Trophoblast cell (in vitro differentiated cells and primary cell): ENCODE measurements around the gene CTIF.

Experiments
- DNase-seq, 2 donors: peaks; one replicate each; pipeline ENCODE4 v3.0.0-alpha.2; 2016
- H2AFZ ChIP-seq: 2 replicates; pipeline ENCODE4 v1.6.1; 2013; ENCODE audit warnings: low read length, moderate library complexity, mild to moderate bottlenecking; ENCODE audit not compliant: insufficient read depth, poor library complexity
- H2AK5ac ChIP-seq: 2 replicates; pipeline ENCODE4 v1.6.1; 2013; ENCODE audit warnings: mild to moderate bottlenecking, low read length
- H2BK120ac ChIP-seq: 2 replicates; pipeline ENCODE4 v1.6.1; 2013; ENCODE audit warnings: low read length, mild to moderate bottlenecking, moderate library complexity; ENCODE audit not compliant: insufficient read depth, poor library complexity
- H2BK12ac ChIP-seq: 2 replicates; pipeline ENCODE4 v1.6.1; 2013; ENCODE audit warnings: mild to moderate bottlenecking, low read length, moderate library complexity
- H2BK5ac ChIP-seq: 2 replicates; pipeline ENCODE4 v1.6.1; 2013; ENCODE audit warnings: low read length, low read depth, moderate library complexity, mild to moderate bottlenecking; ENCODE audit not compliant: poor library complexity
- H3K14ac ChIP-seq: 2 replicates; pipeline ENCODE4 v1.6.1; 2013; ENCODE audit warnings: mild to moderate bottlenecking, low read length
- H3K18ac ChIP-seq: 2 replicates; pipeline ENCODE4 v1.6.1; 2013; ENCODE audit warnings: mild to moderate bottlenecking, low read length
- H3K23ac ChIP-seq: 2 replicates; pipeline ENCODE4 v1.6.1; 2013; ENCODE audit warnings: low read length
- H3K27ac ChIP-seq: 2 replicates; pipeline ENCODE4 v1.5.1; 2013; ENCODE audit warnings: low read depth, mild to moderate bottlenecking, inconsistent platforms, low read length, moderate library complexity
- H3K27me3 ChIP-seq: 2 replicates; pipeline ENCODE4 v1.6.1; 2013; ENCODE audit warnings: inconsistent platforms, mild to moderate bottlenecking, low read length, moderate library complexity; ENCODE audit not compliant: insufficient read depth
- H3K36me3 ChIP-seq, 2 experiments: 1 replicate in 1 of 2; 2 replicates in 1 of 2; pipeline ENCODE4 v1.6.1; 2013; ENCODE audit warnings: low read length in 2 of 2, mild to moderate bottlenecking in 2 of 2, moderate library complexity in 1 of 2; ENCODE audit not compliant: insufficient read depth in 2 of 2, control insufficient read depth in 1 of 2
- H3K4ac ChIP-seq: 2 replicates; pipeline ENCODE4 v1.6.1; 2013; ENCODE audit warnings: low read depth, mild to moderate bottlenecking, low read length, moderate library complexity
- H3K4me1 ChIP-seq, 2 experiments: 1 replicate in 1 of 2; 2 replicates in 1 of 2; pipeline ENCODE4 v1.6.1; 2013; ENCODE audit warnings: low read length in 2 of 2, mild to moderate bottlenecking in 2 of 2, moderate library complexity in 1 of 2; ENCODE audit not compliant: insufficient read depth in 2 of 2, control insufficient read depth in 1 of 2
- H3K4me2 ChIP-seq: 2 replicates; pipeline ENCODE4 v1.6.1; 2013; ENCODE audit warnings: inconsistent platforms, mild to moderate bottlenecking, low read length, moderate library complexity
- H3K4me3 ChIP-seq: 2 replicates; pipeline ENCODE4 v1.5.1; 2013; ENCODE audit warnings: mild to moderate bottlenecking, low read depth, low read length, inconsistent platforms
- H3K79me1 ChIP-seq: one replicate; pipeline ENCODE4 v1.6.1; 2013; ENCODE audit warnings: low read length
- H3K79me2 ChIP-seq: 2 replicates; pipeline ENCODE4 v1.6.1; 2013; ENCODE audit warnings: low read length, mild to moderate bottlenecking; ENCODE audit not compliant: control insufficient read depth, insufficient read depth, poor library complexity
- H3K9ac ChIP-seq: 2 replicates; pipeline ENCODE4 v1.6.1; 2013; ENCODE audit warnings: mild to moderate bottlenecking, low read length
- H3K9me3 ChIP-seq: 2 replicates; pipeline ENCODE4 v1.6.1; 2013; ENCODE audit warnings: low read depth, mild to moderate bottlenecking, control low read depth, inconsistent platforms, low read length; ENCODE audit not compliant: insufficient read depth
- H4K12ac ChIP-seq: 2 replicates; pipeline ENCODE4 v1.6.1; 2013; ENCODE audit warnings: low read depth, mild to moderate bottlenecking, low read length, moderate library complexity
- H4K8ac ChIP-seq: 2 replicates; pipeline ENCODE4 v1.6.1; 2013; ENCODE audit warnings: low read depth, mild to moderate bottlenecking, low read length, moderate library complexity
- H4K91ac ChIP-seq: one replicate; pipeline ENCODE4 v1.6.1; 2013; ENCODE audit warnings: low read depth, mild to moderate bottlenecking, low read length, moderate library complexity
- WGBS: extraction: QIAGEN DNeasy Blood & Tissue Kit; methylation state at CpG from one replicate; pipeline ENCODE4 v1.1.7; 2013; ENCODE audit warnings: missing lambda C conversion rate; ENCODE audit not compliant: insufficient read length, insufficient coverage; ENCODE audit errors: extremely low coverage; 5-methylcytosine and 5-hydroxymethylcytosine counted together

Gene CTIF

DNA sequence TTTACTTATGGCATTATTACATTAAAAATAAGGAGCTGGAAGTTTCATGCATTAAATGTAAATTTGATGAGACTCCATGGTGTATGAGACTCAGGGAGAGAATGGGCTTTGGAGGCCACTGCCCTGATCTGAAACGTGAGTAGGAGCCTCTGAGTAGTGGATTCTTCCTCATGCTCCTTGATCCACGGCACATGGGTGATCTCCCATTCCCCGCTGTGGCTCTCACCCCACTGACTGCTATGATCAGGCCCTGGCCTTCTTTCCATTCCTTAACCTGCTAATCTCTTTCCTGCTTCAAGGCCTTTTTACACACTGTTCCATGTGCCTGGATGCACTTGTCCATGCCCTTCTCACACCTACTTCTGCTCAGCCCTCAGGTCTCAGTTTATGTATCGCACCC is 343.5 kb downstream of the CTIF start:
- H3K27ac ChIP-seq: no peak overlapping the region
- peak overlapping the region; percentile 26 for H4K91ac ChIP-seq
- no peak overlapping the region for H4K12ac ChIP-seq
- no peak overlapping the region for H3K9ac ChIP-seq
- H2BK120ac ChIP-seq: peak overlapping the region; percentile 77
- peaks cover 42% of the 10 kb centered on the region for H3K79me1 ChIP-seq
- H2AFZ ChIP-seq: no peak overlapping the region
- H2BK12ac ChIP-seq: peak overlapping the region; percentile 78
- no CpG with 5 or more reads among the region's 4 CpGs for WGBS
- no peak overlapping the region for H3K4ac ChIP-seq
- H3K27me3 ChIP-seq: no peaks in the 10 kb centered on the region
- no peak overlapping the region for H3K4me3 ChIP-seq
- peaks cover 28 to 31% of the 10 kb centered on the region in 2 experiments for H3K4me1 ChIP-seq
- peak overlapping the region; percentile 80 for H2AK5ac ChIP-seq
- H4K8ac ChIP-seq: no peak overlapping the region
- H3K14ac ChIP-seq: no peak overlapping the region
- peaks cover 0 to 2% of the 10 kb centered on the region in 2 experiments for H3K36me3 ChIP-seq
- DNase-seq: no peak
- H3K4me2 ChIP-seq: no peak overlapping the region
- no peak overlapping the region for H3K23ac ChIP-seq
- no peak overlapping the region for H2BK5ac ChIP-seq
- peaks cover 15% of the 10 kb centered on the region for H3K79me2 ChIP-seq
- H3K18ac ChIP-seq: peak overlapping the region; percentile 67
- H3K9me3 ChIP-seq: no peaks in the 10 kb centered on the region

- Histone ChIP-seq H3K18ac (no peak overlapping the region), H2AFZ (no peak overlapping the region), H2BK120ac (peak overlapping the region; percentile 82), H2AK5ac (peak overlapping the region; percentile 67), H4K8ac (no peak overlapping the region), H3K4me1 (peaks cover 17 to 21% of the 10 kb centered on the region in 2 experiments), H3K36me3 (peaks cover 0 to 2% of the 10 kb centered on the region in 2 experiments), H3K4ac (peak overlapping the region; percentile 21), H2BK12ac (peak overlapping the region; percentile 92), H3K14ac (peak overlapping the region; percentile 37), H3K27ac (no peak overlapping the region), H3K27me3 (no peaks in the 10 kb centered on the region), H2BK5ac (peak overlapping the region; percentile 24), H4K91ac (peak overlapping the region; percentile 32), H3K23ac (no peak overlapping the region), H3K9me3 (no peaks in the 10 kb centered on the region), H4K12ac (no peak overlapping the region), H3K4me3 (no peak overlapping the region), H3K4me2 (no peak overlapping the region), H3K79me2 (peaks cover 5% of the 10 kb centered on the region), H3K79me1 (peaks cover 29% of the 10 kb centered on the region), H3K9ac (no peak overlapping the region)
- DNase-seq: no peak
- no CpG with 5 or more reads among the region's 4 CpGs for WGBS
Measured at GRCh38 chr18:48884306-48884705, 345.5 kb downstream of the CTIF start.

DNA sequence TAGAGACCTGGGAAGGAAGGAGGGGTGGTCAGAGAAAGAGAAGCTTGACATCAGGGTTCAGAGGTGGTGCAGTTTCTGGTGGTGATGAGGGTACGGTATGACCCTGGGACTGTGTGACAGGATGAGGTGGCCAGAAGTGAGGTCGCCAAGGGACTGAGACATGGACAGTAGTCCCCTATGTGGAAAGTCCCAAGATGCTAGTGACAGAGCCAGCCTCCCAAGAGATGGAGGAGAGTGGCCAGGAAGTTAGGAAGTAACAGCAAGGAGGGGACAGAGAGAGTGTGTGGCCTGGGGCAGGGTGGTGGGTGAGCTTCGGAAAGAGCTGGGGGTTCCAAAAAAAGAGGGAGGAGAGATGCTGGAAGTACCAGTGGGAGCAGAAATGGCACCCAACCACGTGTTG is 345.9 kb downstream of the CTIF start:
- Histone ChIP-seq H3K27ac (no peak overlapping the region), H3K18ac (no peak overlapping the region)
- no CpG with 5 or more reads among the region's 4 CpGs for WGBS

DNA sequence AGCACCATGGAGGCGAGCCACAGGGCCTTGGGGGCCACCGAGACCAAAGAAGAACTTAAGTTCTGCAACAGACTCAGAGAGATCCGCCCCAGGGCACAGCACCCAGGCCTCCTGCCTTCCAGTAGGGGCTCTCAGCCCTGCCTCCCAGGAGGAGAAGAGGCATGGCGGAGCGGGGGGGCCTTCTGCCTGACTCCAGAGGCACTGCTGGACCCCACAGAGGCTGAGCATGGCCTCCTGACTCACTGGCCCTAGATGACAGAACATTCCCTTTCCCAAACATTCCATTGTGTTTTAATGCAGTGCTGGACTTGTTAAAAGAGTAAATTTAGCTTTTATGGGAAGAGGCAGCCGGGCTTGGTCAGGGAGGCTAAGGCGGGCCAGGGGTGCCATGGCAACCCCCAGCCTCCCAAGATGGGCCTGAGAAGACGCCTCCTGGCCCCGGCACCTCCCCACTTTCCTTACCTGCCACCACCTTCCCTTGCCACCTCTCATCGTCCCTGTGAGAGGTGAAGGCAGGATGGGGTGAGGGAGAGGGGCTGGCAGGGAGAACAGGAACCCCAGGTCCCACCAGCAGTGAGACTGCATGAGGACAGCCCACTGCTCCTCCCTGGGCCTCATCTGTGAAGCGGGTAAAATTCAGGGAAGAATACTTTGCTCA is 346.6 kb downstream of the CTIF start:
- H4K12ac ChIP-seq: no peak overlapping the region
- peaks cover 13 to 18% of the 10 kb centered on the region in 2 experiments for H3K4me1 ChIP-seq
- DNase-seq: no peak
- WGBS: no CpG with 5 or more reads among the region's 11 CpGs
- H2AFZ ChIP-seq: no peak overlapping the region
- peak overlapping the region; percentile 23 for H3K14ac ChIP-seq
- H3K79me2 ChIP-seq: peaks cover under 1% of the 10 kb centered on the region
- H3K9ac ChIP-seq: no peak overlapping the region
- H3K27me3 ChIP-seq: no peaks in the 10 kb centered on the region
- no peak overlapping the region for H3K27ac ChIP-seq
- H4K8ac ChIP-seq: no peak overlapping the region
- no peak overlapping the region for H2BK5ac ChIP-seq
- H4K91ac ChIP-seq: peak overlapping the region; percentile 75
- peaks cover 25% of the 10 kb centered on the region for H3K79me1 ChIP-seq
- peak overlapping the region; percentile 40 for H2BK120ac ChIP-seq
- H3K23ac ChIP-seq: no peak overlapping the region
- H3K4me3 ChIP-seq: no peak overlapping the region
- peaks cover 3% of the 10 kb centered on the region for H3K9me3 ChIP-seq
- no peak overlapping the region for H3K18ac ChIP-seq
- no peak overlapping the region for H3K4ac ChIP-seq
- H2AK5ac ChIP-seq: peak overlapping the region; percentile 45
- H3K36me3 ChIP-seq: peaks cover 0 to under 1% of the 10 kb centered on the region in 2 experiments
- H2BK12ac ChIP-seq: peak overlapping the region; percentile 76
- H3K4me2 ChIP-seq: no peak overlapping the region

More for the DNA sequence above, 345.9 kb downstream of the CTIF start:
- Histone ChIP-seq H3K27me3 (no peaks in the 10 kb centered on the region), H3K23ac (no peak overlapping the region), H2AFZ (no peak overlapping the region), H2BK12ac (peak overlapping the region; percentile 92), H3K79me2 (peaks cover 3% of the 10 kb centered on the region), H3K4me3 (no peak overlapping the region), H3K36me3 (peaks cover 0 to 2% of the 10 kb centered on the region in 2 experiments), H2BK120ac (no peak overlapping the region), H2BK5ac (no peak overlapping the region), H3K4me2 (no peak overlapping the region), H4K12ac (no peak overlapping the region), H4K8ac (peak overlapping the region; percentile 4), H3K79me1 (peaks cover 28% of the 10 kb centered on the region), H2AK5ac (peak overlapping the region; percentile 45), H3K9me3 (peaks cover 3% of the 10 kb centered on the region), H3K4me1 (peaks cover 18 to 22% of the 10 kb centered on the region in 2 experiments), H4K91ac (peak overlapping the region; percentile 76), H3K9ac (no peak overlapping the region), H3K4ac (no peak overlapping the region), H3K14ac (peak overlapping the region; percentile 56)
- DNase-seq: no peak
